OCI-LY3 (cell line): ENCODE measurements around the gene EOGT.

Experiments
- EZH2phosphoT487 ChIP-seq: fragments of 200-600 bp; shearing (Covaris generic); IDR thresholded peaks from 2 replicates; pipeline ENCODE4 v1.6.1; 2018; ENCODE audit warnings: antibody characterized with exemption, mixed run types, low read depth
- TF ChIP-seq, protein P1 (sequence below): fragments of 200-600, 300-600 bp; sonication (generic); IDR thresholded peaks from 2 replicates; pipeline ENCODE4 v1.5.1; 2014; ENCODE audit warnings: antibody characterized with exemption, low read length, low read depth

DNA sequence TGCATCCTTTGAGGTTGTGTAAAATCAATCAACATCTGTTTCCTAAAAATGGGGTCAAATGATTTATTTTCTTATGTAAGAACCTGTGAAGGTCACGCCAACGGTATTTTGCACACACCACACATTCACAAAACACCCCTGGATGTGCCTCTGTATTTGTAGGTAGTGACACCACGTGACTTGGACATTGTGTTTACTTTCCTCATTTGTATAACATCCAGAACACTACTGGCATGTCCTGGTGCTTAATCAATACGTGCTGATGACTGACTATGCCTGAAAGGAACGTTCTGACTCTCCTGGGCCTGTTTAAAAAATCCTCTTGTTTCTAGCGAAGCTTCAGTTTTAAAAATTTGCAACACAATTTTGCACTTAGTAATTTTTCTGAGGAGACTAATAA is 77.7 kb downstream of the EOGT start:
- TF ChIP-seq, protein P1, sequence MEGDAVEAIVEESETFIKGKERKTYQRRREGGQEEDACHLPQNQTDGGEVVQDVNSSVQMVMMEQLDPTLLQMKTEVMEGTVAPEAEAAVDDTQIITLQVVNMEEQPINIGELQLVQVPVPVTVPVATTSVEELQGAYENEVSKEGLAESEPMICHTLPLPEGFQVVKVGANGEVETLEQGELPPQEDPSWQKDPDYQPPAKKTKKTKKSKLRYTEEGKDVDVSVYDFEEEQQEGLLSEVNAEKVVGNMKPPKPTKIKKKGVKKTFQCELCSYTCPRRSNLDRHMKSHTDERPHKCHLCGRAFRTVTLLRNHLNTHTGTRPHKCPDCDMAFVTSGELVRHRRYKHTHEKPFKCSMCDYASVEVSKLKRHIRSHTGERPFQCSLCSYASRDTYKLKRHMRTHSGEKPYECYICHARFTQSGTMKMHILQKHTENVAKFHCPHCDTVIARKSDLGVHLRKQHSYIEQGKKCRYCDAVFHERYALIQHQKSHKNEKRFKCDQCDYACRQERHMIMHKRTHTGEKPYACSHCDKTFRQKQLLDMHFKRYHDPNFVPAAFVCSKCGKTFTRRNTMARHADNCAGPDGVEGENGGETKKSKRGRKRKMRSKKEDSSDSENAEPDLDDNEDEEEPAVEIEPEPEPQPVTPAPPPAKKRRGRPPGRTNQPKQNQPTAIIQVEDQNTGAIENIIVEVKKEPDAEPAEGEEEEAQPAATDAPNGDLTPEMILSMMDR, result no peak
- TF ChIP-seq EZH2phosphoT487, result no peak
